ENCODE measurements around the gene TBX21.
A peak's percentile ranks its signal among the peaks of the same experiment; 100 is the strongest.

The TBX21 gene

GRCh38 chr17:47697906-47698711, 34.9 kb upstream of the TBX21 start:
- peak; percentile 28 for DNase-seq

GRCh38 chr17:47698749-47699535, 34.1 kb upstream of the TBX21 start:
- peak; percentile 100 for DNase-seq

- DNase-seq, result no peak
Observed at GRCh38 chr17:47699536-47699840, 33.5 kb upstream of the TBX21 start.

- DNase-seq, result no peak
Observed at GRCh38 chr17:47700471-47701449, 32.3 kb upstream of the TBX21 start.

DNA sequence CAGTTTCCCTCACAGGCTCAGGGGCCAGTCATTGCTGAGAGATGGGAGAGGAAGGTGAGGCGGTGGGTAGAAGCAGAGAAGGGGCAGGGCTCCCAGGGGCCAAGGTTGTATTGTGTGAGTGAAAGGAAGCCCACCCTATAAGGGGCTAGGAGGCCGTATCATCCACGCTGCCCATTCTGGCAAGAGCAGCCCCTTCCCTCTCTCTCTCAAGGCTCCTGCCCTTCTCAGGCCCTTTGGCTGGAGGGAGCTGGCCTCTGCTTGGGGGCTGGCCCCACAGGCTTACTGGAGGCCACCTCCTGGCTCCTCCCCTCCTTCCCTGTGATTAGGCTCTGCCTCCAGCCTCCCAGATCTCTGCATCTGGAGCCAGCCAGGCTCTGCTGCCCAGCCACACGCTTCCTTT, 31.4 kb upstream of the TBX21 start:
- DNase-seq, result no peak

DNA sequence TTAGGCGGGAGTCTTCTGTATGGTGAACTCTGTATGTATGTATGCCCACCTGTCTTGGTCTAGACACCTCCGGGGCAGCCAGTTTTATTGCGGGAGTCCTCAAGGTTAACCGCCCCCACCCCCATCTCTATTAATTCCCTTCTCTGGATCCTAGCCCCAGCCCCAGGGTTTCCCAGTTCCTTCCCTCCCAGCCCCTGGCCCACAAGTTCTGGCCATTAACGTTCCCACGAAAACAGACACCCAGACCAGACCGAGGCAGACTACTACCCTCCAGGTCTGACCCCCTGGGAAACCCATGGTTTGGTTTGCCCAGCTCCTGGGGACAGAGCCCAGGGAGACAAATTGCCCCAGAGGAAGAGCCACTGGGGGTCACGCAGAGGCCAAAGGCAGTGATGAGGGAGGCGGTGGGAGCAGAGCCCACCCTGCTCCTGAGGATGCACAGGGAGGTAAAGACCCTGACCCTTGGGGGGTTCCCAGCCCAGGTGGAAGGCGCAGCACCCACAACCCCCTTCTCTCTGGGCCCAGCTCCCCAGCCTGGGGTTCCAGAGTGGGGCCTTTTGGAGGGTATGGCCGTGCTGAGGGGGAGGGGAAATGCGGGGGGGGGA, 30.5 kb upstream of the TBX21 start:
- DNase-seq, result no peak

GRCh38 chr17:47703191-47703591, 29.8 kb upstream of the TBX21 start:
- no peak for DNase-seq

DNA sequence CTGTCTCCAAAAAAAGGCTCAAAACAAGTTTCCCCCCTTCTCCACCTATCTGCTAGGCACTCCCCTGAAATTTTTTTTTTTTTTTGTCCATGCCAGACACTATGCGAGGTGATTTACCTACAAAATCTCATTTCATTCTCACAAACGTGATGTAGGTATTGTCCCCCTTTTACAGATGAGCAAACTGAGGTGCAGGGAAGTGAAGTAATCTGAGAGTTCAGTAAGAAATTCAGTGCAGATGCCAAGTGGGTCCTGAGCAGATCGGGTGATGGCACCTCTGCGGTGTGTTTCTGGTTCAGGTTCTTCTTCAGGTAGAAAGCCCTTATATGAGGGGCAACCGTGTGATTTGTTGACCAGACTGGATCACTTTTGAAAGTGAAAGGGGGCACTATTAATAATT, 29.4 kb upstream of the TBX21 start:
- no peak for DNase-seq

DNA sequence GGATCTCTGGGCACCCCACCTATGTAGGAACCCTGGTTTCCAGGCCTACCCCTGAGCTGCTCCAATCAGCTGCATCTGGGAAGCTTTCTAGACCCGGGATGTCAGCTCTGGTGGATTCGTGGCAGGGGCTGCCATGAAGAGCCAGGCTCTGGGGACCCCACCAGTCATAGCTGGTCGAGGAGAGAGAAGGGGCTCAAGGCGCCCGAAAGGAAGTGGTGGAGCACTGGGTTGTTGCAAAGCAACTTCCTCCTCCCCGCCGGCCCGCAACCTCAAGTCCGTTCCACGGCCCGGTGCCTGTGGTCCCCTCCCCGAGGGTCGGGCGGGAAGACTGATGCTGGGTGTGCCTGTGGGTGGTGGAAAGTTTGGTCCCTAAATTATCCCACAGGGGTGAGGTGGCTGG, 28.9 kb upstream of the TBX21 start:
- no peak for DNase-seq

DNA sequence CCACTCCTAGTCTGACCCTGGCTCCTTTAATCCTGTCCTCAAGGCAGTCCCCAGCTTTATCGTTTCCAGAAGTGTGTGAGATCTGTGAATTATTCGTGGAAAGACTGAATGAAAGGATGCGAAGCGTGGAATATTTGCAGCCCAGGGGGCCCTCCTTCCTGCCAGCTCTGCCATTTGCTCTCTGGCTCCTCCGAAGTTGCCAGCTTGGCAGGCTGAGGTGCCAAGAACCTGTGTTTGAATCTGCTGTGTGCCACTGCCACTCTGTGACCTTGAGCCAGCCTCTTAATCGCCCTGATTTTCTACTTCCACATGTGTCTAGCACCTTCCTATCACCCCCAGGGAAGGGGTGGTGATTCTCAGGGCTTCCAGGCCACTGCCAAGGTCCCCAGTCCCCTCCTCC, 28.3 kb upstream of the TBX21 start:
- DNase-seq, result no peak

- DNase-seq, result no peak
Observed at GRCh38 chr17:47705536-47706530, 27.2 kb upstream of the TBX21 start.

DNA sequence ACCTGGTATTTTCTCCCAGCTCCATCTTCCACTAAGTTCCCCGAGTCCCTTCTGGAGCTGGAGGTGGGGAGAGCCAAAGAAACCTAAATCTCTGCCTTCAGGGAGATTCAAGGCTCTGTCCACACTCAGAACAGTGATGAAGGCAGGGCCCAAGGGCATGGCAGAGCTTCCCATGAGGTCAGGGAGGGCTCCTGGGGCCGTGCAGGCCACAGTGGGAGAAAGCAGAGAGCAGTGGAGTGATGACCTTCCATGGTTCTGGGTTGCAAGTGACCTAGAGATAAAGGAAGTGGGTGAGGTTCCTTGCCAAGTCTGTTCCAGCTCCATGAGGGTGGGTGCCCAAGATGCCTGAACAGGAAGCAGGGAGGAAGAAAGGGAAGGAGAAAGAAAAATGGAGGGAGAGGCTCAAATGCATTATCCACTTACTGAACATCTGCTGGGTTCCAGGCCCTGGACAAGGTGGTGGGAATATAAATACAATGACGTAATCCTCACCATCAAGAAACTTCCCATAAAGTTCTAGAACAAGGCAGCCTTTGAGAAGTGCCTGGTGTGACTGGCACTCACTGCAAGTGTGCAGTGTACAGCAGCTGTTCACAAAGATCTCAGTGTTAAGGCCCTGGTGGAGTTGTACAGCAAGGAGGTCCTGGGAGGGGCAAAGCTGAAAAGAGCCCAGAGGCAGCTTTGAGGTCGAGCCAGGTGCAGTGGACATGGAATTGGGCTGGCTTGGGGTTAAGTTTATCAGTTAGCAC, 25.8 kb upstream of the TBX21 start:
- no peak for DNase-seq

DNA sequence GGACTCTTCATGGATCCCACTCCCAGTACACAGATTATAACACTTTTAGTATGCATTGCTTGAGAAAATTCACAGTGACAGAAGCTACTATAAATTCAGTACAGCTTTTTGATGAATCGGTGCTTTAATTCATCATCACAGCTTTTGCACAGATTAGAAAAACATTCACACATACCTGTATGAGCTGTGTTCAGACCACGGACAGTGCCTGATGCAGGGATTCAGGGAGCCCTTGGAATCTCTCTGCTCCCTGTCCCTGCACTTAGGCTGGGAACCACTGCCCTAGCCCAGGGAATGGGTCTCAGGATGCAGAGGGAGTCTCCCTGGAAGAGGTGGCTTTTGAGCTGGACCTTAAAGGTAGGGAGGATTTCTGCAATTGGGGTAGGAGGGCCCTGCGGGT, 25.2 kb upstream of the TBX21 start:
- DNase-seq, result no peak

- no peak for DNase-seq
Observed at GRCh38 chr17:47708312-47708863, 24.6 kb upstream of the TBX21 start.

- DNase-seq, result no peak
Observed at GRCh38 chr17:47708864-47709541, 24.0 kb upstream of the TBX21 start.

- DNase-seq, result no peak
Observed at GRCh38 chr17:47709594-47709993, 23.4 kb upstream of the TBX21 start.

GRCh38 chr17:47711366-47712099, 21.5 kb upstream of the TBX21 start:
- no peak for DNase-seq

- DNase-seq, result no peak
Observed at GRCh38 chr17:47712330-47713023, 20.6 kb upstream of the TBX21 start.
